NB4 (cell line): ENCODE measurements around the gene WDR44.
A peak's percentile ranks its signal among the peaks of the same experiment; 100 is the strongest.

Source experiments
- DNase-seq: peaks from one replicate; pipeline ENCODE4 v3.0.0; 2010; ENCODE audit warnings: low read depth
- H3K4me3 ChIP-seq: one replicate; pipeline ENCODE4 v1.5.1; 2011; ENCODE audit warnings: mild to moderate bottlenecking, low read depth, low read length, moderate library complexity
- MYC ChIP-seq: IDR thresholded peaks from 2 replicates; pipeline ENCODE4 v1.6.1; 2011; ENCODE audit warnings: low read depth, low read length
- POLR2A ChIP-seq: IDR thresholded peaks from 2 replicates; pipeline ENCODE4 v1.6.1; 2011; ENCODE audit warnings: mild to moderate bottlenecking; ENCODE audit not compliant: insufficient read length; ENCODE audit errors: extremely low read depth
- TF ChIP-seq, protein P1 (sequence below): IDR thresholded peaks from 2 replicates; pipeline ENCODE4 v1.6.1; 2011; ENCODE audit warnings: low read depth, low read length
- TF ChIP-seq, protein P2 (sequence below): IDR thresholded peaks from one replicate; pipeline ENCODE4 v1.5.1; 2012; ENCODE audit warnings: low read depth, low read length

The WDR44 gene

DNA sequence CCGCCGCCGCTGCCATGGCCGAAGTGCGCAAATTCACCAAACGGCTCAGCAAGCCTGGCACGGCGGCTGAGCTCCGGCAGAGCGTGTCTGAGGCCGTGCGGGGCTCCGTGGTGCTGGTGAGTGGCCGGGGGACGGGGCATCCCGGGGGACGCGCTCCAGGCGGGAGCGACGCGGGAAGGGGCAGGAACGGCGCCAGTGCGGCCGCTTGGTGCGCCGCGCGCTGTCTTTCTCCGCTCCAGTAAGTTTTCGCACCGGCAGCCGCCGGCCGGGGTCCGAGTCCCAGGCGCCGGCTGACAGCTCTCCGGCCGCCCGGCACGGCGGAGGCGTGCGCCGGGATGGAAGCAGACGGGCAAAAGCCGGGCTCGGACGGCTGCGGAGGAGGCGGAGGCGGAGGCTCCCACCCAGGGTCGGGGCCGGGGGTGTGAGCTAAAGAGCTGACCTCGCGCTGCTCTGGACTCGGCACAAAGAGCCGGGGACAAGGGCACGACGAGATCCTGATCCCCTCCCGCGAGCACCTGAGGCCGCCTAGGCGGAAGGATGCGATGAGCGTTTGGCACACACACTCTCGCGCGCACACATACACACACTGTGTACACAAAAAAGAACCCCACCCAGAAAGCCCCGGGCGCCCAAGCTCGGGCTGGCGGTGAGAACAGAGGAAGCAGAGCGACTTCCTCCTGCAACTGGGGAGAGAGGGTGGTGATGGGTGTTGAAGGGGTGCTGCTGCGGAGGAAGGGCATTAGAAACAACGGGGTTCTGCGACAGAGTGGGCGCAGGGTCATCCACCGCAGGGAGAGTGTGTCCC lies 150.3 kb downstream of the WDR44 start:
- peak overlapping the region; percentile 76 for H3K4me3 ChIP-seq
- TF ChIP-seq, protein P1, sequence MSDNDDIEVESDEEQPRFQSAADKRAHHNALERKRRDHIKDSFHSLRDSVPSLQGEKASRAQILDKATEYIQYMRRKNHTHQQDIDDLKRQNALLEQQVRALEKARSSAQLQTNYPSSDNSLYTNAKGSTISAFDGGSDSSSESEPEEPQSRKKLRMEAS, result no peak; the same call in 1 of the 2 replicates
- peak; percentile 28 for TF ChIP-seq POLR2A
- TF ChIP-seq, protein P2, sequence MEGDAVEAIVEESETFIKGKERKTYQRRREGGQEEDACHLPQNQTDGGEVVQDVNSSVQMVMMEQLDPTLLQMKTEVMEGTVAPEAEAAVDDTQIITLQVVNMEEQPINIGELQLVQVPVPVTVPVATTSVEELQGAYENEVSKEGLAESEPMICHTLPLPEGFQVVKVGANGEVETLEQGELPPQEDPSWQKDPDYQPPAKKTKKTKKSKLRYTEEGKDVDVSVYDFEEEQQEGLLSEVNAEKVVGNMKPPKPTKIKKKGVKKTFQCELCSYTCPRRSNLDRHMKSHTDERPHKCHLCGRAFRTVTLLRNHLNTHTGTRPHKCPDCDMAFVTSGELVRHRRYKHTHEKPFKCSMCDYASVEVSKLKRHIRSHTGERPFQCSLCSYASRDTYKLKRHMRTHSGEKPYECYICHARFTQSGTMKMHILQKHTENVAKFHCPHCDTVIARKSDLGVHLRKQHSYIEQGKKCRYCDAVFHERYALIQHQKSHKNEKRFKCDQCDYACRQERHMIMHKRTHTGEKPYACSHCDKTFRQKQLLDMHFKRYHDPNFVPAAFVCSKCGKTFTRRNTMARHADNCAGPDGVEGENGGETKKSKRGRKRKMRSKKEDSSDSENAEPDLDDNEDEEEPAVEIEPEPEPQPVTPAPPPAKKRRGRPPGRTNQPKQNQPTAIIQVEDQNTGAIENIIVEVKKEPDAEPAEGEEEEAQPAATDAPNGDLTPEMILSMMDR, result no peak
- peak; percentile 82 for DNase-seq

DNA sequence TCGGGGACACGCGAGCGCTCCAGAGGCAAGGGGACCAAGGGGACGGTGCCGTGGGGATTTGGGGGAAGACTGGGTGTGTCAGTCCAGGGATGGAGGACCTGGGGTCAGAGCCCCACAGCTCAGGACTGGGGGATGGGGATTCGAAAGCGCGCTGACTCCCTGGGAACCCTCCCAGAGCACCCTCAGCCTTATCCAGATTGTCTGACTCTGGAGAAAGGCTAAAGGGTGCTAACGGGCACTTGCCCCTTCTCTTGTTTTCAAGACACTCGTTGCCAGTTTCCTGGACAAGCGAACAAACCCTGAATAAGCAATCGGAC lies 150.8 kb downstream of the WDR44 start:
- TF ChIP-seq POLR2A (no peak), MYC (no peak)
- TF ChIP-seq, protein P2, result no peak
- TF ChIP-seq, protein P1, result no peak
- no peak for DNase-seq
- peak overlapping the region; percentile 76 for H3K4me3 ChIP-seq

DNA sequence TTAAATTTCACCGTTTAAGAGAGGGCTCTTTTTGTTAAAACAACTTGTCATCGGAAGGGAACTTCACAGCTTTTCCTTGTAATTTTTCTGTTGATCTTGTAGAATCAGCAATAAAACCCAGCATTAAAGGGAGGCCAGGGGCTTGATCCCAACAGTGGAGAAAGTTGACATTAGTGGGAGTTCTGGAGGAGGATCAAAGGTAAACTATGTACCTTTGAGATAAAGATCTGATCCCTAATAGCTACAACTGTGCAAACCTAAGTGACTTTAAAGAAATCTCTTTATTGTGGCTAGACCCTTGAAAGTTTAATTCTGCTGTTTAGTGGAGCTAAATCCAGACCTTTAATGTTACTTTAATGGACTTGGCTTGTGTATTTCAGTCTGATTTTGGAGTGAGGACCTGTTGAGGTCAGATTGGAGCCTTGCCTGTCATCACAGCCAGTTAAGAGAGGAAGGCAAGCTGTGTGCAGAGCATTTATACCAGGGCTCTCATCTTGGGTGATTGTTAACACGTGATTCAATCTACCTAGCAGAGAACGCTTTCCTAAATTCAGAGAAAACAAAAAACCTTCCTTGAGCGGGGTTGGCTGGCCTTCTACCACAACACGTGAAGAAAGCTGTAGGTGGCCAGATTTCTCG lies 151.4 kb downstream of the WDR44 start:
- peak overlapping the region; percentile 76 for H3K4me3 ChIP-seq
- TF ChIP-seq, protein P1, result no peak
- TF ChIP-seq, protein P2, result no peak
- no peak for TF ChIP-seq POLR2A
- no peak for TF ChIP-seq MYC

DNA sequence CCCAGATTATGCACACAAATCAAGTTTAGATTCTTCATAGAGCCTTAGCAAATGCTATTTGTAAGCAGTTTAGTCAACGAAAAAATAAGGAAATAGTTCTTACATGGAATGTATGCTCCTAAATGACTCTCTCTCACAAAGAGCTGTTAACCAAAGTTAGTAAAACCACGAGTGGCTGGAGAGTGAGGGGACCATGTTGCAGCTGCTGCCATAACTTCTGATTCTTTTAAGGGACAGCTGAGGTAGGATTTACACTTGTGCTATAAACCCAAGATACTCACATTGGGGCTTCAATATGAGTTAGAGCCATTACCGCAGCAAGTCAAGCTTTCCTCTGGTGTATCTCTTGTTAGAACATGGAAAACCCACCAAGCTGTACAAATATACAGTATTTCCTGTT lies 152.4 kb downstream of the WDR44 start:
- H3K4me3 ChIP-seq, result peak overlapping the region; percentile 76
- DNase-seq, result peak; percentile 26
- TF ChIP-seq POLR2A, result no peak
- no peak for TF ChIP-seq MYC
- TF ChIP-seq, protein P1, result no peak
- TF ChIP-seq, protein P2, result no peak

More for the DNA sequence above, 151.4 kb downstream of the WDR44 start:
- DNase-seq, result peak; percentile 25

DNA sequence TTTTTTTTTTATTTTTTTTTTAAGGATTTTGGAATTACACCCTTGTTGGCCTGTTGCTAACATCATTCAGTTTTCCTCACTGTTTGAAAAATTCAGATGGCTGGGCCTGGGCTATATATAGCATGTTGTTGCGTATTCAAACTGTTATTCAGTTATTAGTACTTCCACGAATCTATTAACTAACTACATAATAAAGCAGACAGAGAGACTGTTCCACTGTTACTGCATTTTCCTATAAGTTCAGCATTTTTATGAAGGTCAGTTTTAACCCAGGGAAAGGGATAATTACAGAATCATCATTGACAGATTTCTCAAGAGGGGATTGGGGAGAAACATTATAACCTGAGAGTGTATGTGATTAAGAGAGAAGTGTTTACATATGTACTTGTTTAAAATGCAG lies 152.8 kb downstream of the WDR44 start:
- TF ChIP-seq, protein P1, result no peak
- TF ChIP-seq, protein P2, result no peak
- TF ChIP-seq MYC (no peak), POLR2A (no peak)
- DNase-seq, result no peak
- H3K4me3 ChIP-seq, result peak overlapping the region; percentile 76
